ENCODE data around the gene HDDC3.

Gene HDDC3

DNA sequence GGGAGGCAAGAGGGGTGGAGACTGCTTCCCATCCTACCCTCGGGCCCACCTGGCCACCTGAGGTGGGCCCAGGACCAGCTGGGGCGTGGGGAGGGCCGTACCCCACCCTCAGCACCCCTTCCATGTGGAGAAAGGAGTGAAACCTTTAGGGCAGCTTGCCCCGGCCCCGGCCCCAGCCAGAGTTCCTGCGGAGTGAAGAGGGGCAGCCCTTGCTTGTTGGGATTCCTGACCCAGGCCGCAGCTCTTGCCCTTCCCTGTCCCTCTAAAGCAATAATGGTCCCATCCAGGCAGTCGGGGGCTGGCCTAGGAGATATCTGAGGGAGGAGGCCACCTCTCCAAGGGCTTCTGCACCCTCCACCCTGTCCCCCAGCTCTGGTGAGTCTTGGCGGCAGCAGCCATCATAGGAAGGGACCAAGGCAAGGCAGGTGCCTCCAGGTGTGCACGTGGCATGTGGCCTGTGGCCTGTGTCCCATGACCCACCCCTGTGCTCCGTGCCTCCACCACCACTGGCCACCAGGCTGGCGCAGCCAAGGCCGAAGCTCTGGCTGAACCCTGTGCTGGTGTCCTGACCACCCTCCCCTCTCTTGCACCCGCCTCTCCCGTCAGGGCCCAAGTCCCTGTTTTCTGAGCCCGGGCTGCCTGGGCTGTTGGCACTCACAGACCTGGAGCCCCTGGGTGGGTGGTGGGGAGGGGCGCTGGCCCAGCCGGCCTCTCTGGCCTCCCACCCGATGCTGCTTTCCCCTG lies 50.2 kb downstream of the HDDC3 start:
- Histone ChIP-seq H3K9me3 (ENCODE audit: control insufficient read depth in 2 of 2, low read length in 2 of 2) (no peaks in the 10 kb centered on the region), H3K4me3 (ENCODE audit: low read length in 2 of 2) (no peak overlapping the region), H3K36me3 (ENCODE audit: control insufficient read depth in 2 of 2, insufficient read depth in 2 of 2, low read length in 2 of 2) (peaks cover 22 to 43% of the 10 kb centered on the region in 2 donors), H3K27me3 (ENCODE audit: control insufficient read depth in 1 of 2, insufficient read depth in 2 of 2, low read length in 2 of 2) (no peaks in the 10 kb centered on the region), H3K4me1 (ENCODE audit: control insufficient read depth, insufficient read depth, low read length) (peaks cover 43% of the 10 kb centered on the region), H3K9ac (ENCODE audit: low read length in 2 of 2) (no peak overlapping the region), H3K27ac (ENCODE audit: low read length) (peak overlapping the region; percentile 90)

DNA sequence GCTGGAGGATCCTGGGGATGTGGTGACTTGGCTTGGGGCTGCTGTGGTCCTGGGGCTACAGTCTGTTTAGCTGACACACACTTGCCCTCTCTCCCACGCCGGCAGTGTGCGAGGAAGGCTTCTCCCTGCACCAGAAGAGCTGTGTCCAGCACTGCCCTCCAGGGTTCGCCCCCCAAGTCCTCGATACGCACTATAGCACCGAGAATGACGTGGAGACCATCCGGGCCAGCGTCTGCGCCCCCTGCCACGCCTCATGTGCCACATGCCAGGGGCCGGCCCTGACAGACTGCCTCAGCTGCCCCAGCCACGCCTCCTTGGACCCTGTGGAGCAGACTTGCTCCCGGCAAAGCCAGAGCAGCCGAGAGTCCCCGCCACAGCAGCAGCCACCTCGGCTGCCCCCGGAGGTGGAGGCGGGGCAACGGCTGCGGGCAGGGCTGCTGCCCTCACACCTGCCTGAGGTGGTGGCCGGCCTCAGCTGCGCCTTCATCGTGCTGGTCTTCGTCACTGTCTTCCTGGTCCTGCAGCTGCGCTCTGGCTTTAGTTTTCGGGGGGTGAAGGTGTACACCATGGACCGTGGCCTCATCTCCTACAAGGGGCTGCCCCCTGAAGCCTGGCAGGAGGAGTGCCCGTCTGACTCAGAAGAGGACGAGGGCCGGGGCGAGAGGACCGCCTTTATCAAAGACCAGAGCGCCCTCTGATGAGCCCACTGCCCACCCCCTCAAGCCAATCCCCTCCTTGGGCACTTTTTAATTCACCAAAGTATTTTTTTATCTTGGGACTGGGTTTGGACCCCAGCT lies 51.0 kb downstream of the HDDC3 start:
- Histone ChIP-seq H3K27ac (ENCODE audit: low read length) (no peak overlapping the region), H3K27me3 (ENCODE audit: control insufficient read depth in 1 of 2, insufficient read depth in 2 of 2, low read length in 2 of 2) (no peaks in the 10 kb centered on the region), H3K9me3 (ENCODE audit: control insufficient read depth in 2 of 2, low read length in 2 of 2) (no peaks in the 10 kb centered on the region), H3K36me3 (ENCODE audit: control insufficient read depth in 2 of 2, insufficient read depth in 2 of 2, low read length in 2 of 2) (peaks cover 30 to 51% of the 10 kb centered on the region in 2 donors), H3K9ac (ENCODE audit: low read length in 2 of 2) (no peak overlapping the region), H3K4me3 (ENCODE audit: low read length in 2 of 2) (no peak overlapping the region), H3K4me1 (ENCODE audit: control insufficient read depth, insufficient read depth, low read length) (peaks cover 39% of the 10 kb centered on the region)

DNA sequence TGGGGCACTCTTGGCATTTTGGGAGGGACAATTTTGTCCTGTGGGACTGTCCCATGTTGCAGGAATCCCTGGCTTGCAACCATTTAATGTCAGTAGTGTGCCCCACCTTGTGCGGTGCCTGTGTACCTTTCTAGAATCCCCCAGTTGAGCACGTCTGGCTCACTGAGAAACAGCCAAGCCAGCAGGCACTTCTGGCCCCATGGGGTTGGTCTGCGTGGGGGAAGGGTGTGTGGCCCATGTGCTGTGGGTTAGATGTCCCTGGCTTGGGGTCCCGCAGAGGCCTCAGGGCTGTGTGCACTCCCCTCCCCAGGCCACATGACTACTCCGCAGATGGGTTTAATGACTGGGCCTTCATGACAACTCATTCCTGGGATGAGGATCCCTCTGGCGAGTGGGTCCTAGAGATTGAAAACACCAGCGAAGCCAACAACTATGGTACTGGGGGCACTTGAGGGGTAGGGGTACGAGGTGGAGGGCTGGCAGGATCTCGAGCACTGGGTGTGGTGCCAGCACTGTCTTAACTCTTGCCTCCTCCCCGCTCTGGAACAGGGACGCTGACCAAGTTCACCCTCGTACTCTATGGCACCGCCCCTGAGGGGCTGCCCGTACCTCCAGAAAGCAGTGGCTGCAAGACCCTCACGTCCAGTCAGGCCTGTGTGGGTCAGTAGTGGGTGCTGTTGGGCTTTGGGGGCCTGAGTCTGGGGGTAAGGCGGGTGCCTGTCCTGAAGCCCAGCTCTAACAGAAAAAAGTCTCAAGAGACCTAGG lies 51.8 kb downstream of the HDDC3 start:
- H3K9ac ChIP-seq (ENCODE audit: low read length in 2 of 2): no peak overlapping the region
- H3K36me3 ChIP-seq (ENCODE audit: control insufficient read depth in 2 of 2, insufficient read depth in 2 of 2, low read length in 2 of 2): peaks cover 32 to 55% of the 10 kb centered on the region in 2 donors
- H3K27ac ChIP-seq (ENCODE audit: low read length): no peak overlapping the region
- no peaks in the 10 kb centered on the region for H3K9me3 ChIP-seq (ENCODE audit: control insufficient read depth in 2 of 2, low read length in 2 of 2)
- no peaks in the 10 kb centered on the region for H3K27me3 ChIP-seq (ENCODE audit: control insufficient read depth in 1 of 2, insufficient read depth in 2 of 2, low read length in 2 of 2)
- H3K4me3 ChIP-seq (ENCODE audit: low read length in 2 of 2): no peak overlapping the region
- H3K4me1 ChIP-seq (ENCODE audit: control insufficient read depth, insufficient read depth, low read length): peaks cover 32% of the 10 kb centered on the region

All from stomach smooth muscle (tissue), 2 donors.